HTERT RPE-1 (cell line): ENCODE data around the gene TKFC.
"Not testable (repeated sequence)": the region's sequence is repeated elsewhere in the genome, so short reads cannot be mapped to it uniquely, and the experiment has no call there.

ENCODE experiments used
- in situ Hi-C: fragments of 300-500 bp; cut with MboI; formaldehyde crosslinking; loops from 4 replicates; pipeline ENCODE4 v1.14.3; 2020; ENCODE audit warnings: low sequenced_read_pairs

TKFC gene

GRCh38 chr11:61362542-61362875 lies 29.5 kb downstream of the TKFC start:
- in situ Hi-C loops: no loop called here

GRCh38 chr11:61364012-61364675 lies 31.1 kb downstream of the TKFC start:
- in situ Hi-C loops: no loop called here

- in situ Hi-C loops: no loop called here
Measured at GRCh38 chr11:61367406-61367805, 34.4 kb downstream of the TKFC start.

- in situ Hi-C loops: no loop called here
Measured at GRCh38 chr11:61368646-61369045, 35.6 kb downstream of the TKFC start.

GRCh38 chr11:61369372-61370348 lies 36.6 kb downstream of the TKFC start:
- in situ Hi-C loops: no loop called here

GRCh38 chr11:61370349-61371005 lies 37.4 kb downstream of the TKFC start:
- in situ Hi-C loops: no loop called here

GRCh38 chr11:61372659-61373420 lies 39.8 kb downstream of the TKFC start:
- in situ Hi-C loops: no loop called here

- in situ Hi-C loops: no loop called here
Measured at GRCh38 chr11:61375761-61376108, 42.7 kb downstream of the TKFC start.

GRCh38 chr11:61377461-61378160 lies 44.6 kb downstream of the TKFC start:
- in situ Hi-C loops: no loop called here

GRCh38 chr11:61378713-61379313 lies 45.8 kb downstream of the TKFC start:
- in situ Hi-C loops: no loop called here

- in situ Hi-C loops: no loop called here
Measured at GRCh38 chr11:61380884-61381283, 47.9 kb downstream of the TKFC start.

GRCh38 chr11:61383859-61384258 lies 50.8 kb downstream of the TKFC start:
- in situ Hi-C loops: not testable (repeated sequence)

GRCh38 chr11:61384271-61385242 lies 51.5 kb downstream of the TKFC start:
- in situ Hi-C loops: no loop called here

GRCh38 chr11:61390161-61390560 lies 57.1 kb downstream of the TKFC start:
- in situ Hi-C loops: no loop called here

GRCh38 chr11:61392981-61393595 lies 60.1 kb downstream of the TKFC start:
- in situ Hi-C loops: no loop called here
